K562 (cell line): ENCODE measurements around the gene EOMES. TPM values are rescaled to one million over a fixed set of nuclear protein-coding genes. Genes with fewer than 3 reads are reported as not detected.

Experiments used
- CEBPG ChIP-seq, 3 experiments: fragments of 200-800 bp in 1 of 3; sonication (Bioruptor generic) in 1 of 3; sonication (generic) in 1 of 3; formaldehyde crosslinking in 1 of 3; IDR thresholded peaks in 2 of 3; conservative IDR thresholded peaks in 1 of 3; 2 replicates each; pipeline versions ENCODE4 v1.6.1 to v1.8.0; 2016 to 2022; ENCODE audit warnings: missing compliant biosample characterization in 2 of 3, missing genetic modification characterization in 2 of 3, mild to moderate bottlenecking in 1 of 3, missing genetic modification reagents in 1 of 3
- CREB1 ChIP-seq, 2 experiments: sonication (generic) in 1 of 2; formaldehyde crosslinking in 1 of 2; IDR thresholded peaks; 2 replicates each; pipeline versions ENCODE4 v1.6.1 to v1.8.0; 2012 to 2022; ENCODE audit warnings: inconsistent platforms in 1 of 2, mild to moderate bottlenecking in 1 of 2, missing genetic modification reagents in 1 of 2, moderate library complexity in 1 of 2
- NFE2L1 ChIP-seq: fragments of 450-650 bp; IDR thresholded peaks from 2 replicates; pipeline ENCODE4 v1.6.1; 2016; ENCODE audit warnings: missing genetic modification characterization, low read depth, mild to moderate bottlenecking, missing compliant biosample characterization, moderate library complexity, borderline replicate concordance
- NR0B1 ChIP-seq: fragments of 450-650 bp; IDR thresholded peaks from one replicate; pipeline ENCODE4 v1.6.1; 2018; ENCODE audit warnings: mild to moderate bottlenecking, moderate library complexity; ENCODE audit not compliant: partially characterized antibody
- PRMT5 ChIP-seq: sonication (generic); formaldehyde crosslinking; IDR thresholded peaks from 2 replicates; pipeline ENCODE4 v1.5.0; 2020; ENCODE audit warnings: missing genetic modification reagents
- PYGO2 ChIP-seq: fragments of 450-650 bp; IDR thresholded peaks from 2 replicates; pipeline ENCODE4 v1.6.1; 2016; ENCODE audit warnings: mild to moderate bottlenecking, missing genetic modification characterization, moderate library complexity, missing compliant biosample characterization
- SAFB2 ChIP-seq: fragments of 200-400 bp; formaldehyde crosslinking; IDR thresholded peaks from 2 replicates; pipeline ENCODE4 v1.6.1; 2018; ENCODE audit warnings: borderline replicate concordance, low read length, low read depth, moderate library complexity; ENCODE audit not compliant: severe bottlenecking
- SAP30 ChIP-seq: fragments of 200-600 bp; sonication (generic); IDR thresholded peaks from 2 replicates; pipeline ENCODE4 v1.6.1; 2012; ENCODE audit warnings: borderline replicate concordance, low read depth, mild to moderate bottlenecking, moderate library complexity, low read length, control low read depth, inconsistent platforms; ENCODE audit not compliant: insufficient read depth, poor library complexity, severe bottlenecking
- ZFP91 ChIP-seq: sonication (generic); formaldehyde crosslinking; IDR thresholded peaks from 2 replicates; pipeline ENCODE4 v1.8.0; 2022; ENCODE audit warnings: mild to moderate bottlenecking, missing genetic modification reagents
- ZNF318 ChIP-seq, 2 experiments: fragments of 450-650 bp; IDR thresholded peaks; 2 replicates each; pipeline ENCODE4 v1.6.1; 2016; ENCODE audit warnings: mild to moderate bottlenecking in 2 of 2, borderline replicate concordance in 1 of 2, low read depth in 1 of 2, moderate library complexity in 1 of 2
- ZNF347 ChIP-seq: fragments of 450-650 bp; formaldehyde crosslinking; IDR thresholded peaks from 2 replicates; pipeline ENCODE4 v1.4.0; 2020; ENCODE audit warnings: low read depth, mild to moderate bottlenecking, moderate library complexity
- ZNF639 ChIP-seq, 2 experiments: fragments of 200-800 bp in 1 of 2; sonication (Bioruptor generic) in 1 of 2; sonication (generic) in 1 of 2; formaldehyde crosslinking in 1 of 2; IDR thresholded peaks in 1 of 2; conservative IDR thresholded peaks in 1 of 2; 2 replicates each; pipeline versions ENCODE4 v1.5.0 to v1.6.1; 2016 to 2020; ENCODE audit warnings: missing compliant biosample characterization in 1 of 2, missing genetic modification characterization in 1 of 2, missing genetic modification reagents in 1 of 2
- polyA plus RNA-seq, 8 experiments: library from polyadenylated mRNA; depleted of rRNA in 4 of 8; stranded (reverse) in 5 of 8; unstranded in 3 of 8; fragments of >200 nt; fragmentation: Nextera tagmentation in 2 of 8; fragmentation: Illumina TruSeq in 1 of 8; extraction: Ambion mirVana in 2 of 8; extraction: Trizol in 1 of 8; gene quantifications; 2 replicates each; pipeline versions ENCODE4 v1.2.1 to v1.2.3, GENCODE V29; 2011 to 2014; ENCODE audit warnings: inconsistent platforms in 1 of 8, missing spikeins in 1 of 8
- total RNA-seq, 7 experiments: library from RNA; depleted of rRNA in 6 of 7; stranded (reverse); fragments of >200 nt in 6 of 7; fragmentation: Illumina TruSeq in 2 of 7; extraction: Trizol in 2 of 7; gene quantifications; 2 replicates each; pipeline versions ENCODE4 v1.2.1 to v1.2.3, GENCODE V29; 2011 to 2021; ENCODE audit warnings: low replicate concordance in 1 of 7

EOMES gene
- total and polyA plus RNA-seq, 9 of the 15 experiments (the other 6 are each of a cell fraction or from before 2014, with no cell fraction given): 0.07 TPM; not detected in 8

- no peak for TF ChIP-seq ZNF639 (CRISPR knock-in tag; conservative IDR thresholded peaks at IDR 0.05 in 1 of 2, IDR thresholded peaks at IDR 0.05 in 1 of 2)
- TF ChIP-seq NFE2L1: no peak
- TF ChIP-seq CREB1 (IDR thresholded peaks at IDR 0.05): peak; percentile 45; the same call in 1 of the 2 replicates
- no peak for TF ChIP-seq CREB1 (CRISPR knock-in tag; IDR thresholded peaks at IDR 0.05)
- no peak for TF ChIP-seq ZNF347
- TF ChIP-seq ZNF318 (IDR thresholded peaks at IDR 0.05; ENCODE audit: borderline replicate concordance in 1 of 2, low read depth in 1 of 2): no peak
- TF ChIP-seq CEBPG (CRISPR knock-in tag; IDR thresholded peaks at IDR 0.05): no peak
- TF ChIP-seq CEBPG (tag; conservative IDR thresholded peaks at IDR 0.05 in 1 of 2, IDR thresholded peaks at IDR 0.05 in 1 of 2): peak; percentile 22 to 64; a peak in 2 of 4 replicates
- no peak for TF ChIP-seq PYGO2 (tag)
- no peak for TF ChIP-seq SAFB2
- no peak for TF ChIP-seq PRMT5 (CRISPR knock-in tag)
- TF ChIP-seq NR0B1: no peak
- no peak for TF ChIP-seq SAP30
- TF ChIP-seq ZFP91 (CRISPR knock-in tag): no peak
Observed at GRCh38 chr3:27681249-27681748, 40.8 kb downstream of the EOMES start (continued).
